ENCODE results near the gene POU3F3.

Gene POU3F3

DNA sequence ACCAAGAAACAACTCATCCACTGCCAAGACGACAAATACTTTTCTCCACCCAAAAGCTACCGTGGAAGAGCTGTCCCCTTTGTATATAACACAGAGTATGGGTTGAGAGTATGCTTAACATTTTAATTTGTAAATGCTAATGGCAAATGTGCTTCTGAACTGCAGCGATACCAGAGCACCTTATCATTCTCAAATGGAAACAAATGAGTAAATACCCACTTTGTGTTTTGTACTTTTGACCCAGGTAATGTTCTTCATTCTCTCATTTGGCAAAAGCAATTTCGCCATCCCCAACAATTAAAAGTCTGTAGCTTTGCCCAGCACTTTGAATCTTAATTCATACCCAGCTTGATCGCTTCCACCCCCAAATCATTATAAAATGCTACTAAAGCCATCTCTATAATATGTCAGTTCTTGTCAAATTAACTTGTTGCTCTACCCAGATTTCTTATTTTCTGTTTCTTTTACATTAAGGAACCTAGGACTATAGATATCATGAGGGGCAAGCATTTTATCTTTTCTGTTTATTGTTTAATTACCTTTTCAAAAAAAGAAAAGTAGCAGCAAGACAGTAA lies 6.2 kb upstream of the POU3F3 start:
- DNase-seq: no peak

DNA sequence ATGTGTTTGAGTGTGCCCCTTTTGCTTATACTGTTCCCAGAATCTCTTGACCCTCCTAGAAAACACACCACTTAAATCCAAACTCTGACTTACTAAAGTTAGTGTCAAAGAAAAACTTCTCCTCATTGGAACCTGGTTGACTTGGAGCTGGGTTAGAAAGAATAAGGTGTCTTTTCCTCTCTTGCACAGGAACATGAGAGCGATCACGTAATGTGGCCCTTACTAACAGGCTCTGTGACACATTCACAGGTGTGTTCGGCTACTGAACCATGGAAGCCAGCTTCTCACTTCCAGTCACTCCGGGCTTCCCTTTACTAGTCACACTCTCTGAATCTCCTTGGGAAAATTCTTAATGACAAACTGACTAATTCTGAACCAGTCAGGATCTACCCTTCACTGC lies 5.4 kb upstream of the POU3F3 start:
- no peak for DNase-seq

DNA sequence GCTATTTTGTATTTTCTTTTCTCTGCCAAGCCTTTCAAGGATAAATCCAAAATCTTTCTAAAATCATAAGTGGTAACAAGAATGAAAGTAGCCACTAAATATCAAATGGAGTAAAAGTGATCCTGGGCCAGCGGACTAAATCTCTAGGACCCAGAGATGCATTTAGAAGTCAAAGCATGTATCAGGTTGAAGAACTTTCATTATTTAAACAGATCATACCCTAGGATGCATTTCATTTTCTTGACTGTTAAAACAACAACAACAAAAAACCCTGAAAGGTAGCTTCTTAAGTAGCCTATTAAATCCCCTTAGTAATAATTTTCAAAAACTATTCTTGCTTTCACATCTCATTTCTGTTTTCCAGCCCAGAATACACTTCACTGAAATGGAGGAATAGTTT lies 4.8 kb upstream of the POU3F3 start:
- no peak for DNase-seq

DNA sequence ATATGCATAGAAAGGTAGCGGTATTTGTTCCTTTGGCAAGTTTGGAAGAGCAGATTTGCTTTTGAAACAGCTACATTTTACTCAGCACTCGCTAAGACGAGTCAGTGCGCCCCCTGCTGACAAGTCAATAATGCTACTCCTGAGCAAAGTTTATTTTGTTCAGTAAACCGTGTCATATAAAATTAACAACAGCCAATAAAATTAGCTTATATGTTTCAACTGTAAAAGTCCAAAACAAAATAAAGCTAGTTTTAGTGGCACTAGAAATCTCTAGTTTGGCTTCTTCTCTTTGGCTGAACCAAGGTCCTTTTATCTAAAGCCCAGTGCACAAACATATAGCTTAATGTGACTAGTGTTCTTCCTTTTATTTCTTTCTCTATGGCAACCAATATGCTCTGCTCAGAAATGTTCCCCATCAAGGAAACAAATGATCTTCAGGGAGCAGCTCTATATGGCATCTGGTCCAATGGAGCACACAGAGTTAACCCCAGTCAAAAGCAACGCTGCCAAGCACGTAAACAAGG lies 4.2 kb upstream of the POU3F3 start:
- peak; percentile 88 for DNase-seq

DNA sequence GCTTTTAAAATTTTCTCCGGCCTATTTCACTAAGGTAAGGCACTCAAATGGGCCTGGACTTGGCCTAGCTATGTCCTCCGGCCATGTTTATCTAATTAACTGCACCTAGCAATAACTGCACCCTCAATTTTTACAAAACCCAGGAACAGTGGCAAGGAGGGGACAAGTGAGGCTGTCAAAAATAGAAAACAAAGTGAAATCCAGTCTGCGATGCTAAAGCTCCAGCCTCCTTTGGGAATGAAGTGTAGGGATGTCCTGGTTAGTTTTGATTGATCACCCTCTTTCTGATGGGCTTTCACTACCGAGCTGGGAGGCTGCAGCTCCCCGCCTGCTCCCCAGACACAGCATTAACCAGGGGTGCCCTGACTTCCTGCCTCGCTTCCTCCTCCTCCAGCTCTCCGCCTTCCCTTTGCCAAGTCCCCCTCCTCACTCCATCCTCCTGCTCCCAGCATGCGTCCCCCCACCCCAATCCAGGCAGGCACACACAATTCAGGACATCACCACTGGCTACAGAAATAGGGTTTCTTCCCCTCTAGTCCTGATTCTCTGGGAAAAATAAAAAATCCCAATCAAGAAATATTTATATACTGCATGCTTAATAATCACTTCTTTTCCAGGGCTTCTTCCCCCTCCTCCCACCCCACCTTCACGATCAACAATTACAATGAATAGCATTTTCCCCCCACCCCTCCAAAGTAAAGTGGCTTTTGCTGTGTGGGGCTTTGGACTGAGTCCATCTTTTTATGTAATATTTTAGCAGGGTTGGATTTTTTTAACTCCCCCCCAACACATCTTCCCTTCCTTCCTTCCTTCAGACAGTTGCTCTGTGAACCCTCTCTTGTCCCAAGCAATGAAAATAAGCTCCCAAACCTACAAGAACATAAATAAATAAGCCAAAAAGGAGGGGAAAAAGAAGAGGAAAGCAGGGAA lies 3.3 kb upstream of the POU3F3 start:
- no peak for DNase-seq

DNA sequence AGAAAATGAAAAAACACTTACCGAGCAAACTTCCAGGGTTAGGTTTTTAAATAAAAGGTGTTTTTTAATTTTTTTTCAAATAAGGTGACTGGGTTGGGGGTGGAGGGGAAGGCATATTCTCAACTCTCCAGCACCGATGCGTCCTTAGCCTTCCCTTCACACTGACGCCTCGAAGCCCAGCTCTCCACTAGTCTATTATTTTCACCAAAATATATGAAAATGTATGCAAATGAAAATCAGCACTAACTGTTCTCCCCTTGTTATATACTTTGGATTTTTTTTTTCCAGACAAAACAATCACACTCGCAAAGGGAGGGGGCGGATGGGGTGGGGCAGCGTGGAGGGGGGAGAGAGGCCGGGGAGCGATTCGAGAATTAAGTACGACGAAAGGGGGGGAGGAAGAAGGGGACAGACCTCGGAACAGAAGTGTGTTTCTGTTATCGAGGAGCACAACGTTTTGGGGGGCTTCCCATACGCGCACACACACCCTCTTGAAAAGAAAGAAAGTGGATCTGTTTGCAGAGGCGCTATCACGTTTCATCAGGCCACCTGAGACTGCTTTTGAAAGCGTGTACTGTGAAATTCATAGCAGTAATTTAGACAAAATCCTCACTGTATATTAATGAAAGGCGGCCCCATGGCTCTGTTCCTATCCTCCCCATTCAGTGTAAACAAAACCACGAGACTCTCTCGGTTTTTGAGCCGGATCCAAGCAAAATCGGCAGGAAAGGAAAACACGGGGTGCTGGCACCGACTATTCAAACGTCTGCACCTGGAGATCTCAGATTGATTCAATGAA lies 2.4 kb upstream of the POU3F3 start:
- DNase-seq: no peak

DNA sequence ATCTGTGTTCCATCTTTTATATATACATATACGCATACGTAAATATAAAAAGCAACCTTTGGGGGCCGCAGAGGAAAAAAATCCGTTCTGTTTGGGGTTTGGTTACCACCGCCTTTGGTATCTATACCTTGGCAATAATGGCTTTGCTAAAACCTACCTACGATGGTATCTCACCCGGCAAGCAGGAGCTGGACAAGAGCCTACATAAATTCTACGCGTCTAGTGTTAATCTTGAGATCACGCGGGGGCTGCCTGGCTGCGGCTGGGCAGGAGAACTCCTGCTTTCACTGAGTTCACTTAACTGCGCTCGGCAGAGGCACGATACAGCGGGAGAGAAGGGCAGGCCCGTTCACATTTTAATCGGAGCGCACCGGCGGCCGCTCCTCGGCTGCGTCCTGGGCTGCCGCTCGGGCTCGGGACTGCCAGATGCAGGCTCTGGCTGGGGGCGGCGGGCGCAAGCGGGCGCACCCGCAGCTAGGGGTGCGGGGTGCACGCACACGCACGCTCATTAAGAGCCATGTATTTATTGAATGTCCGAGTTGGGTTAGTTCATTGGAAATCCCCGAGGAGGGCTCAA lies 1.7 kb upstream of the POU3F3 start:
- DNase-seq: no peak

DNA sequence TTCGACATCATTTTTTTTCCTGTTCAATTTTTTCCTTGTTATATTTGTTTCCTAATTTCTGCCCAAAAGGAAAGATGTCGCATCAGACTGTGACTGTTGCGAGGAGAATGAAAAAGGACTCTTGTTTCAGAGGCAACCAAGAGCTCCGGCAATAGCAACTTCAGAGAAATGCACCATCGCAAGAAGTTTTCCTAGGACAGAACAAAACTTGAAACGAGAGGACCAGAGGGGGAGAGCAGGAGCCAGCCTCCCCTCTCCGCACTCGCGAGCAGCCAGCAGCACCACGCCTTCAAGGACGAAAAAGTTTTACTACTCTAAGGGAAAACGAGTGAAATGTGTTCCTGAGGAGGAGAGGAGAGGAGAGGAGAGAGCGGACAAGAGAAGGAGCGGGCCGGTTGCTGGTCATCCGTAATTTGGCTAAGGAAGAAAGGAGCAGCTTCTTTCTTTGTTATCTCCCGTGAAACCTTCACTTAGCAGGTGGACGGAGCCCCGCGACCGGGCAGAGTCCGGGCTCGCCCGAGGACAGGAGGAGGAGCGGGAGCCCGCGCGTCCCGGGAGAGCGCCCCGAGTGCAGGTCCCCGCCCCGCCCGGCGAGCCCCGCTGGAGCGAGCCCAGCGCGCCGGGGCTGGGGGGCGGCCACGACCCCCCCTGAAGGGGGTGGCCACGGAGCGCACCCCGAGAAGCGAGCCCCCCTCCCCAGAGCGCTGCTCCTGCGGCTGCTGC lies 744 bp downstream of the POU3F3 start:
- DNase-seq: no peak

DNA sequence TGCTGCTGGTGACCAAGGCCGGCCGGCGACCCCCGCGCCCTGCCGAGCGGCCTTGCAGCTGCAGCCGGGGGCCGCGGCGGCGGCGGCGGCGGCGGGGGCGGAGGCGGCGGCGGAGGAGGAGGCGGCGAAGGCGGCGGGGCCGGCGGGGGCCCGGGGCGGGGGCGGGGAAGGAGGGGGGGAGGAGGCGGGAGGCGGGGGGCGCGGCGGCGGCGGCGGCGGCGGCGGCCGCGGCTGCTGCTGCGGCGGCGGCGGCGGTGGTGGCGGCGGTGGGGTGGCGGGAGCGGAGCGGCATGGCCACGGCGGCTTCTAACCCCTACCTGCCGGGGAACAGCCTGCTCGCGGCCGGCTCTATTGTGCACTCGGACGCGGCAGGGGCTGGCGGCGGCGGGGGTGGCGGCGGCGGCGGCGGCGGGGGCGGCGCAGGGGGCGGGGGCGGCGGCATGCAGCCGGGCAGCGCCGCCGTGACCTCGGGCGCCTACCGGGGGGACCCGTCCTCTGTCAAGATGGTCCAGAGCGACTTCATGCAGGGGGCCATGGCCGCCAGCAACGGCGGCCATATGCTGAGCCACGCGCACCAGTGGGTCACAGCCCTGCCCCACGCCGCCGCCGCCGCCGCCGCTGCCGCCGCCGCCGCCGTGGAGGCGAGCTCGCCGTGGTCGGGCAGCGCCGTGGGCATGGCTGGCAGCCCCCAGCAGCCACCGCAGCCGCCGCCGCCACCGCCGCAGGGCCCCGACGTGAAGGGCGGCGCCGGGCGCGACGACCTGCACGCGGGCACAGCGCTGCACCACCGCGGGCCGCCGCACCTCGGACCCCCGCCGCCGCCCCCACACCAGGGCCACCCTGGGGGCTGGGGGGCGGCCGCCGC lies 1.5 kb downstream of the POU3F3 start:
- no peak for DNase-seq

DNA sequence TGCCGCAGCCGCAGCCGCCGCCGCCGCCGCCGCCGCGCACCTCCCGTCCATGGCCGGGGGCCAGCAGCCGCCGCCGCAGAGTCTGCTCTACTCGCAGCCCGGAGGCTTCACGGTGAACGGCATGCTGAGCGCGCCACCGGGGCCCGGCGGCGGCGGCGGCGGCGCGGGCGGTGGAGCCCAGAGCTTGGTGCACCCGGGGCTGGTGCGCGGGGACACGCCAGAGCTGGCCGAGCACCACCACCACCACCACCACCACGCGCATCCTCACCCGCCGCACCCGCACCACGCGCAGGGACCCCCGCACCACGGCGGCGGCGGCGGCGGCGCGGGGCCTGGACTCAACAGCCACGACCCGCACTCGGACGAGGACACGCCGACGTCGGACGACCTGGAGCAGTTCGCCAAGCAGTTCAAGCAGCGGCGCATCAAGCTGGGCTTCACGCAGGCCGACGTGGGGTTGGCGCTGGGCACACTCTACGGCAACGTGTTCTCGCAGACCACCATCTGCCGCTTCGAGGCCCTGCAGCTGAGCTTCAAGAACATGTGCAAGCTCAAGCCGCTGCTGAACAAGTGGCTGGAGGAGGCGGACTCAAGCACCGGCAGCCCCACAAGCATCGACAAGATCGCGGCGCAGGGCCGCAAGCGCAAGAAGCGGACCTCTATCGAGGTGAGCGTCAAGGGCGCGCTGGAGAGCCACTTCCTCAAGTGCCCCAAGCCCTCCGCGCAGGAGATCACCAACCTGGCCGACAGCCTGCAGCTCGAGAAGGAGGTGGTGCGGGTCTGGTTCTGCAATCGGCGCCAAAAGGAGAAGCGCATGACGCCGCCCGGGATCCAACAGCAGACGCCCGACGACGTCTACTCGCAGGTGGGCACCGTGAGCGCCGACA lies 2.4 kb downstream of the POU3F3 start:
- DNase-seq: peak; percentile 51

DNA sequence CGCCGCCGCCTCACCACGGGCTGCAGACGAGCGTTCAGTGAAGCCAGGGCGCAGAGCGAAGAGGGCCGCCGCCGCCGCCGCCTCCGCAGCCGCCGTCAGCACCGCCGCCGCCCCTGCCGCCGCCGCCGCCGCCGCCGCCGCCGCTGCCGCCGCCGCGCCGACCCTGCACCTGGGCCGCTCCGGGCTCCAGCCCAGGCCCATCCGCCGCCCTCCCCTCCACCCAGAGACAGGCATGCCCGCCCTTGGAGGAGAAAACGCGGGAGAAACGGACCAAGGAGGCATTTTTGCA lies 3.0 kb downstream of the POU3F3 start:
- no peak for DNase-seq

DNA sequence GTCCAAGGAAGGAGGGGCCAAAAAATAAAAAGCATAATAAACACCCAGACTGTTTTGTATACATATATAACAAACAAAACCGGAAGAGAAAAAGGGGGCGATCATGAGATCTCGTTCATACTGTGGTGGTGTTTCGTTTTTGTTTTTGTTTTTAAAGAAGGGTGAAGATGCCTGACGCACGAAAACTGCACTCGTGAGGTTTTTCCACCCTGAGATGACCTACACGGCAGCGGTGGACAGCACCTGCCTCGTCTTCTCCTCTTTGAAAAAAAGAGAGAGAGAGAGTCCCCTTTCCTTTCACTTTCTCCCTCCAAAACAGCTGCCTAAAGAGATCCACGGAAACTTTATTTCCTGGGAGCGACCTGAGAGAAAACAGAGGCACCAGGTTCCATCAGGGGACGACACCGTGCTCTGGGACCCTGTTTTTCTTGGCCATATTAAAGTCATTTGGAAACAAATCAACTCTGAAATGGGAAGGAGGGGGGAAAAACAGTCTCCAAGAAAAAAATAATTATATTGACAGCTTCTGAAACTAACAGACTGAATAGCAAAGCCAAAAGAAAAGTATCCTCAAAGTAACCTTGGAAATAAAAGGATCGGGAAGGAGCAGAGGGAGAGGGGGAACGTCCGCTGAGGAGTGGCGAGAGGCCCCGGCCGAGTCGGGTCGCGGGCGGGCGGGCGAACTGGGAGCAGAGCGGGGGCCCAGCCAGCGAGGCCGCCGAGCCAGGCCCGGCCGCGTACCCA lies 3.5 kb downstream of the POU3F3 start:
- DNase-seq: no peak

DNA sequence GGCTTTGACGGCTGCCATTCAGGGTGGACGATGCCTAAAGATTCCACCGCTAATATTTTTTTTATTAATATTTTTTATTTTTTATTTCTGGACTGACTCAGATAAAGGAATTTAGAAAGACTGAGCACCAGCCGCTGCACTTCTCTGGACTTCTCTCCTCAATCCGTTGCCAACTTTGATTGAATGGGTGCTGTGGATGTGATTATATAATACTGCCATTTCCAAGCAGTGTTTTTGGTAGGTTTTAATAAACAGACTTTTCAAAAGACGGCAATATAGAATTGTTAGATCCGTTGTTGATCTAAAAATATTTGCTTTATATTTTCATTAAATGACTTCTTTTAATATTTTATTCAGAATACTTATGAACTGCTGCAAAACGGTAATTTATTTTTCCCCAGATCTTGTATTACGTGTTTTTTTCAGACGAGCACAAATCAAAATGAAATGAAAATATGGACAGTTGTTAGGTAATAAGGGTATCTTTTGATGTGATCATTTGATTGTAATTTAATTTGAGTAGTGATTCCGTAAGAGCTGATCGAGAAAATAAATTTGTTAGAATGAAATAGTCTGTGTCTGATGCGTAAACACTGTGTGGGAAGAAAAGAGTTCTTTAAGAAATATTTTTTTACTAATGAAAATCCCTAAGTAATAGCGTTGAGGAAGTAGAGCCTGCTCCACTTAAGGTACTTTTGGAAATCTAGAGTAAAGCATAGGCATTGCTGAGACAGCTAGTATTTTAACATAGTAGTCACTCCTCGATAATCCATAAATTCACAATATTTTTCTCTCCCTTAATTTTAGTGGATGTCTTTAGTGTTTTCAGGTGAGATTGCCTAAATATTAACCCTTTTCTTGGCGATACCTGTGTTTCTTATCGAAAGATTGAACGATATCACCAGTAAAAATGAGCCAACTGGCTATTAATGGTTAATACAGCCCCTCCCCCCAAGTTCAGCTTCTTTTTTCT lies 4.4 kb downstream of the POU3F3 start:
- DNase-seq: no peak

DNA sequence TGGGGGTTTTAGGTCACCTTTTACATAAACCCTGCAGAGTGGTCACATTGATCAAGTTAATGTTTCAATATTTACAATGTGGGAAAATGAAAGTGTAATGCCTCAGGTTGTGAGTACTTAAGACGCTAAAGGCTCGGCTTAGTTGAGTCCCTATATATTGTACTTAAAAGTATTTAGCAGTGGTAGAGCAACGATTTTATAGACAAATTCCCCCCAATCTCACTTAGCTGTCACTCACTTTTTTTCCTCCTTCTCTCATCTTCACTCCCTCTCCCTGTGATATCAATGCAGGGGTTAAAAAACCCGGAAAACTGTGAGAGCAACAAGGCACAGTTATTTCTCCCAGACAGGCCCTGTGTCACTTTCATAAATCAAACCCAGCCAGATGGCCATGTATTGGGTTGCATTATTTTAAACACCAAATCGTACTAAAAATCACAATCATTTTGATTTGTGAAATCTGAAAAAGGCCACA lies 5.4 kb downstream of the POU3F3 start:
- no peak for DNase-seq

DNA sequence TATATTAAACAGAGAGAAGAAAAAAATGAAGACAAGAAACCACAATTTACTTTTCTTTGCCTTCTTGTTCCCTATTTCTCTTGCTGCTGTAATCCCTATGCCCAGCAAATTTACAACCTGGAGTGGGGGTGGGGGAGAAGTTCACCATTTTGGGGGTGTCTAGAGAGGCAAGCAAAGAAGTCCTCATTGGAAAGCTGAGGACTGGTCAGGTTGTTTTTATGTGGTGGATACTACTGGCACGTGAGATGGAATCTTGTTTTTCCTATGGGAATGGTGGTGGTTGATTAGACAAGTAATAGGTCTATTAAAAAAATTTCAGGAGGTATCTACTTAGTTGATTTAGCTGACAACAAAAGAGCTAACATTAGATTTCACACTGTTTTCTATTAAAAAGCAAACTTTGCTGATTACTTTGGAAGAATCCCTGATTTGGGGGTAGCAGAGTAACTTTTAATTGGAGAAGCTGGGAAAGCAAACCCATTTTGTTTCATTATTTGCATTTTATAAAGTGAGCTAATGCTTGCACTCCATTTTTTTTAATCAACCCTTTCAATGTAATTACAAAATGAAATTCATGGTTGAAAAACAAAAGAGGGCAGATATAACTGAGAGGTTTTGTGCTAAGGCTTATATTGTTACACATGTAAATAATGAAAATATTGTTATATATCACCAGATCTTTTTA lies 6.0 kb downstream of the POU3F3 start:
- no peak for DNase-seq

DNA sequence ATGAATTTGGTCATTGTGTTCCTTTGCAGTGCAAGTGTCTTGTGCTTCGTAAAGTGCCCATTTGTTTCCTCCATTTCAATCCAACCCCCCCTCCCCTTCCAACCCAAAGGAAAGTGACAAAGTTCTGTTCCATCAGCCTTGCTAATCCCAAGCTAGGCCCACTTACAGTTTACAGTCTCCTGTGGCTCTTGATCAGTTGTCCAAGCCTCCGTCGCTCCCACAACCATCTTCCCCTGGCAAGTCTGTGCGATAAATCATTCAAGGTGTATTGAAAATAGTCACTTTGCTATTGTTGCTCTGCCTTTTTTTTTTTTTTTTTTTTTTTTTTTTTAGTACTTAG lies 6.5 kb downstream of the POU3F3 start:
- no peak for DNase-seq

DNA sequence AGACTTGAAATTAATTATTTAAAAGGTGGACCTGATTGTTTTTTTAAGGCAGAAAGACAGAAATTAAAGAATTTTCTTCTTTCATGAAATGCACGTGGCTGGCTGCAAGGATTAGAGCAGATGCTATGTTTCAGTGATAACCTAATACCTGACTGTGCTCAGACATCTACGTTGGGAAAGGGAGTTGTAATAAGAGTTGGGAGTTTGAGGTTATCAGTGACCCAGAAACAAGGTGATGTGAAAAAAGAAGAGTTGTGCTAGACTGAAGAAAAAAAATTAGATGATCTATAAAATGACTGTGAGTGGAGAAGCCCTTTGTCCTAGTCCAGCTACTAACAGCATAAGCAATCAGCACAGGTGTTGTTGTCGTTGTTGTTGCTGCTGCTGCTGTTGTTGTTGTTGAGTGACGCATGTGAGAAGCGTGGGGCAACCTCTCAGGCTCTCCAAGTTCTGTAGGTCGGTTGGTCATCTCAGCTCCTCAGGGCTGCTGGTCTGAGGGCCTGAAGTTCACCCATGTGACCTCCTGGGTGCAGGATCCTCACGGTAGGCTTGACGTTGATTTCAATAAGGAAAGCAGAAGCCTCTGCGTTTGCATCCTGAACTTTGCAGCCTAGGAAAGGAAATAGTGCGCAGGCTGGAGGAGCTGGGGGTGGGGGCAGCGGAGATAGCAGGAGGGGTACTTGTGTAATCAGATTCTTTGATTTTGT lies 7.6 kb downstream of the POU3F3 start:
- DNase-seq: no peak
